Brain pericyte (primary cell): Measurements from ENCODE around the gene URB1.
"Not testable (repeated sequence)": the region's sequence is repeated elsewhere in the genome, so short reads cannot be mapped to it uniquely, and the experiment has no call there.

Source experiments
- DNase-seq: peaks from one replicate; pipeline ENCODE4 v3.0.0-alpha.2; 2012; ENCODE audit warnings: low read depth, low spot score

Gene URB1

GRCh38 chr21:32285476-32285875 is 107.3 kb downstream of the URB1 start:
- no peak for DNase-seq

DNA sequence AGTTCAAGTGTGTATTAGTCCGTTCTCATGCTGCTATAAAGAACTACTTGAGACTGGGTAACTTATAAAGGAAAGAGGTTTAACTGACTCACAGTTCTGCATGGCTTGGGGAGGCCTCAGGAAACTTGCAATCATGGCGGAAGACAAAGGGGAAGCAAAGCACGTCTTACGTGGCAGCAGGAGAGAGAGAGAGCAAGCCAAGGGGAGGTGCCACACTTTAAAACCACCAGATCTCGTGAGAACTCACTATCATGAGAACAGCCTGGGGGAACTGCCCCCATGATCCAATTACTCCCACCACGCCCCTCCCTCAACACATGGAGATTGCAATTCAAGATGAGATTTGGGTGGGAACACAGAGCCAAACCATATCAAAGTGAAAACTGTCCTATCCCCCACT is 109.8 kb downstream of the URB1 start:
- DNase-seq = no peak

- no peak for DNase-seq
Measured at GRCh38 chr21:32281531-32281930, 111.3 kb downstream of the URB1 start.

DNA sequence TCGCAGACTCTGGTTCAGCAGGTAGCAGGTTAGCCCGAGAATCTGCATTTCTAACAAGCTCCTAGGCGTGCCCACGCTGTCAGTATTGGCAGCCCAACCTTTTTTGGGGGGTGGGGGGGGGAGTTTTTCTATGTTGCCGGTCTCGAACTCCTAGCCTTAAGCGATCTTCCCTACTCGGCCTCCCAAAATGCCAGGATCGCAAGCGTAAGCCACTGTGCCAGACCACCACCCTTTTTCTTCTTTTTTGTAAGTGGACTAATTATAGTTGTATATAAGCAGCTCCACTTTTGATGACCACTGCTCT is 113.5 kb downstream of the URB1 start:
- DNase-seq = no peak

DNA sequence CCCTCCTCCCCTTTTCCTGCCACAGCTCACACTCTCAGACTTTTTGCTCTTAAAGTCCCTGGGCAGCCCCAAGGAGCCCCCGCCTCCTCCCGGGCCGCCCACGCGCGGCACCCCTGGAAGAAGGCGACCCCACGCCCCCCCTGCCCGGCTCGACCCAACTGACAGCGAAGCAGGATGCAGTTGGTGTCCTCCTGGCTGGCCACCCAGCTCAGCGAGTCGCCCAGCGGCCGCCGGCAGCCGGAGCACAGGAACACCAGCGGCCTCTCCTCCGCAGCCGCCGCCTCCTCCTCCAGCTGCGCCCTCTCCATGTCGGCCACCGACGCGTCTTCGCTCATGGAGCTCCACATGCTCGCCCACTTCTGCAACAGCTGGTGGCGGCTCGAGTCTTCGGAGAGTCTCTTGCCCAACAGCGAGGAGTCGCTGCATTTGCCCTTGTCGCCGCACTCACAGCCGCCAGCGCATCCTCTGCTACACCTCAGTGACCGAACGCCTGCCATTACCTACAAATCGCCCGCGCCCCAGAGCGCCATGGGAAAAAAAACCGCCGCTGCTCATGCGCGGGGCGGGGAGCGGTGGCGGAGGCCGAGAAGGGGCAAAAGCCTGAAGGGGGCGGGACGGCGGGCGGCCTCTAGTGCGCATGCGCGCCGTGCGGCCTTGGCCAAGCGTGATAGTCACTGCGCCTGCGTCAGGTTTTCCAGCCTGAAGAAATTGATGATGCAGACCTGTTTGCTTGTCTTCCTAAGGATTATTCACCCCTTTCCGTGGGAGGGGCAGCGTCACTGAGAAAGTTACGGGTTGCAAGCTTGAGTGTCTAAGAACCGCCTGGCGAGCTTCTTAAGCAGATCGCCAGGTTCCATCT is 114.1 kb downstream of the URB1 start, which contains the start of gene MIS18A:
MIS18A (minus strand) TSS at position 532 of the 859 bp plus-strand sequence; CDS start at position 497, 35 bp downstream.
- DNase-seq = peak; percentile 84

GRCh38 chr21:32278103-32278502 is 114.7 kb downstream of the URB1 start:
- DNase-seq = no peak

DNA sequence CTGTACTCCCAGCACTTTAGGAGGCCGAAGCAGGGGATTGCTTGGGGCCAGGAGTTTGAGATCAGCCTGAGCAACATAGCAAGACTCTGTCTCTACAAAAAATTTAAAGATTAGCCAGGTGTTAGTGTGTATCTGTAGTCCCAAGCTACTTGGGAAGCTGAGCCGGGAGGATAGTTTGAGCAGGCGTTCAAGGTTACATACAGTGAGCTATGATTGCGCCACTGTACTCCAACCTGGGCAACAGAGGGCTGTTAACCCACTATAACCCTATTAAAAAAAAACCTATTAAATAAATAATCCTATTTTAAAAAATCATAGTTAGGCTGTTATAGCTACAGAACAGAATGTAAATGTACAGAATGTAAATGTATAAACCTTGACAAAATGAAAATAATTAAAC is 116.1 kb downstream of the URB1 start:
- no peak for DNase-seq

- DNase-seq = no peak
Measured at GRCh38 chr21:32270748-32271147, 122.1 kb downstream of the URB1 start.

DNA sequence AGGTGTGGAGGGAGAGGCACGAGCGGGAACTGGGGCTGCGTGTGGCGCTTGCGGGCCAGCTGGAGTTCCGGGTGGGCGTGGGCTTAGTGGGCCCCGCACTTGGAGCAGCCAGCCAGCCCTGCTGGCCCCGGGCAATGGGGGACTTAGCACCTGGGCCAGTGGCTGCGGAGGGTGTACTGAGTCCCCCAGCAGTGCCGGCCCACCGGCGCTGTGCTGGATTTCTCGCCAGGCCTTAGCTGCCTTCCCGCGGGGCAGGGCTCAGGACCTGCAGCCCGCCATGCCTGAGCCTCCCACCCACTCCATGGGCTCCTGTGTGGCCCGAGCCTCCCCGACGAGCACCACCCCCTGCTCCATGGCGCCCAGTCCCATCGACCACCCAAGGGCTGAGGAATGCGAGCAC is 127.5 kb downstream of the URB1 start:
- DNase-seq = not testable (repeated sequence)

DNA sequence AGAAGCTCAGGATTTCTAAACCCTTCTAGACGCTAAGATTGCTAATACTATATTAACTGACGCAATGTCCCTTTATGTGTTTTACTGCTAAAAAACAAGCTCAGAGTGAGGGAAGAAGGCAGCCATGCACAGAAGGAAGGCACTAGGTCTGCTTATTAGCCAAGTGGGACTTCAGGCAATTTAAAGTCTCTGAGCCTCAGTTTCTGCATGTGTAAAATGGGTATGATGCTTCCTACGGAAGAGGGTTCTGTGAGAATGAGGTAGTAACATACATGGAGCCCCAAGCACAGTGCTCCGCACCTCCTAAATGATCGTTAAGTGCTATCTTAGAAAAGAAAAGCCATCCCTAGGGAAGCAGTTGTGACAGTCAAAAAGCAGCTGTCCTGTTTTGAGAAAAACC is 130.9 kb downstream of the URB1 start:
- no peak for DNase-seq
